Measurements from ENCODE around the gene IGSF22.
A peak's percentile ranks its signal among the peaks of the same experiment; 100 is the strongest.
"Not testable (repeated sequence)": the region's sequence is repeated elsewhere in the genome, so short reads cannot be mapped to it uniquely, and the experiment has no call there.

The IGSF22 gene

DNA sequence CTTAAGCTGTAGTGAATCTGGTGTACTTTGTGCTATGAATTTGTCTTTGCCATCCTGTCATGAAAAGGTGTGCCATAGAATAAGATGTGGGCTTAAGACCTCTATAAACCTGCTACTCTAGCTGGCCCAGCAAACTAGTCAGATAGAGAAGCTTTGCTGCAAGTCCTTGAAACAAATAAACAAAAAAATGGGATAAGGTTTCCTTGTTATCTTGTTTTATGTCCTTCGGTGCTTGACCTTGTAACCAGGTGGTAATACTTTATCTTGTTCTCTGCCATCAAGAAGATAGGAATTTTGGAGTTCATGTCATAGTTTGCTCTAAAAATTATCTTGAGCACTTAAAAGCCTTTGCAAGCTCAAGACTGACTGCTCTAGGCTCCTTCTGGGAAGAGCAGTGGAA lies 41.7 kb downstream of the IGSF22 start:
- H3K4me3 ChIP-seq (ENCODE audit: low read length): no peak overlapping the region
- DNase-seq (ENCODE audit: low read depth): no peak
- TF ChIP-seq, protein P1, sequence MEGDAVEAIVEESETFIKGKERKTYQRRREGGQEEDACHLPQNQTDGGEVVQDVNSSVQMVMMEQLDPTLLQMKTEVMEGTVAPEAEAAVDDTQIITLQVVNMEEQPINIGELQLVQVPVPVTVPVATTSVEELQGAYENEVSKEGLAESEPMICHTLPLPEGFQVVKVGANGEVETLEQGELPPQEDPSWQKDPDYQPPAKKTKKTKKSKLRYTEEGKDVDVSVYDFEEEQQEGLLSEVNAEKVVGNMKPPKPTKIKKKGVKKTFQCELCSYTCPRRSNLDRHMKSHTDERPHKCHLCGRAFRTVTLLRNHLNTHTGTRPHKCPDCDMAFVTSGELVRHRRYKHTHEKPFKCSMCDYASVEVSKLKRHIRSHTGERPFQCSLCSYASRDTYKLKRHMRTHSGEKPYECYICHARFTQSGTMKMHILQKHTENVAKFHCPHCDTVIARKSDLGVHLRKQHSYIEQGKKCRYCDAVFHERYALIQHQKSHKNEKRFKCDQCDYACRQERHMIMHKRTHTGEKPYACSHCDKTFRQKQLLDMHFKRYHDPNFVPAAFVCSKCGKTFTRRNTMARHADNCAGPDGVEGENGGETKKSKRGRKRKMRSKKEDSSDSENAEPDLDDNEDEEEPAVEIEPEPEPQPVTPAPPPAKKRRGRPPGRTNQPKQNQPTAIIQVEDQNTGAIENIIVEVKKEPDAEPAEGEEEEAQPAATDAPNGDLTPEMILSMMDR (IDR thresholded peaks at IDR 0.05; ENCODE audit: insufficient read depth, low read depth, low read length, missing control alignments): no peak

DNA sequence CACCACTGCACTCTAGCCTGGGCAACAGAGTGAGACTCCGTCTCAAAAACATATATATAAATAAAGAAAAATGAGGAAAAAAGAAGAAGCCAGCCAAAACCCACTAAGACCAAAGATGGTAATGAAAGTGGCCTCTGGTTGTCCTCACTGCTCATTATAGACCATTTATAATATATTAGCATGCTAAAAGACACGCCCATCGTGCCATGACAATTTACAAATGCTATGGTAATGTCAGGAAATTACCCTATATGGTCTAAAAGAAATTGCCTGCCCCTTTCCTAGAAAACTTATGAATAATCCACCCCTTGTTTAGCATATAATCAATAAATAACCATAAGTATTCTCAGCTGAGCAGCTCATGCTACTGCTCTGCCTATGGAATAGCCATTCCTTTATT lies 43.5 kb downstream of the IGSF22 start:
- TF ChIP-seq, protein P1 (IDR thresholded peaks at IDR 0.05; ENCODE audit: insufficient read depth, low read depth, low read length, missing control alignments): no peak
- H3K4me3 ChIP-seq (ENCODE audit: low read length): no peak overlapping the region

DNA sequence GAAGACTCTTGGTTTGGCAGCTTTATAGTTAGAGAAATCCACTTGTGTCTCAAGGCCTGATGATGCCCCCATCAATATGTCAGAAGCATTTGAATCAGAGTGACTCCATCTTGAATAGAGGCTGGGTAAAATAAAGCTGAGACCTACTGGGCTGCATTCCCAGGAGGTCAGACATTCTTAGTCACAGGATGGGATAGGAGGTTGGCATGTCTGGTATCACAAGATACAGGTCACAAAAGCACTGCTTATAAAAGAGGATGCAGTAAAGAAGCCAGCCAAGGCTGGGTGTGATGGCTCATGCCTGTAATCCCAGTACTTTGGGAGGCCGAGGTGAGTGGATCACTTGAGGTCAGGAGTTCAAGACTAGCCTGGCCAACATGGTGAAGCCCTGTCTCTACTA lies 44.0 kb downstream of the IGSF22 start:
- peak; percentile 52 for DNase-seq (ENCODE audit: low read depth)

More for the DNA sequence above, 43.5 kb downstream of the IGSF22 start:
- no peak for DNase-seq (ENCODE audit: low read depth)

DNA sequence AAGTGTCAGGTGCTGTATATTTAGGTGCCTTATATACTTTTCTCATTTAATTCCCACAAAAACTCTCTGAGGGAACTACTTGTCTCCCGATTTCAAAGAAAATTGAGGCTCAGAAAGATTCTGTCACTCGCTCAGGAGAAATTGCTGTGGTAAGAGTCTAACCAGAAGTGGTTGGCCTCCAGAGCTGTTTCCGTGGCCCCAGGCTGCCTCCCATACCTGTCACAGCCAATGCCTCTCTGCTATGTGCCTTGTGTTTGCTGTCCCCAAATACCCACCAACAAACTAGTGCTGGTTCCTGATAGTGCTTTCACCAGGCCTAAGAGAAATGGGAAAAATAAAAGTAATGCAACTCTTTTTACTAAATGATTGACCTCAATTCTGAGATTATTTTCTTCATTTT lies 48.4 kb downstream of the IGSF22 start:
- no peak for DNase-seq (ENCODE audit: low read depth)
- TF ChIP-seq, protein P1 (IDR thresholded peaks at IDR 0.05; ENCODE audit: insufficient read depth, low read depth, low read length, missing control alignments): no peak
- no peak overlapping the region for H3K4me3 ChIP-seq (ENCODE audit: low read length)

More for the DNA sequence above, 44.0 kb downstream of the IGSF22 start:
- H3K4me3 ChIP-seq (ENCODE audit: low read length): not testable (repeated sequence)

DNA sequence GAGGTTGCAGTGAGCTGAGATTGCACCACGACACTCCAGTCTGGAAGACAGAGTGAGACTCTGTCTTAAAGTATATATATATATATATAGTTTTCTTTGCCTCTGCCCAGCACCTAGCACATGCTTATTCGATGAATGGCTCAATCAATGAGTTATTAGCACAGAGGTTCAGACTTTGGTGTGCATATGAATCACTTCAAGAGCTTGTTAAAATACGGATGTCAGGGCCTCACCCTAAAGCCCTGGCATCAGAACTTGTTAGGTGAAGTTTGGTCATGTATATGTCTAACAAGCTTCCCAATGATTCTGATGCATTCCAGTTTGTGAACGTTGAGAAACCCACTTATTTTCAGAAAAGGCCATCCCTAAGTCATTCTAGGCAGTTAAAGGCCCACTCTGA lies 49.2 kb downstream of the IGSF22 start:
- TF ChIP-seq, protein P1 (IDR thresholded peaks at IDR 0.05; ENCODE audit: insufficient read depth, low read depth, low read length, missing control alignments): no peak
- DNase-seq (ENCODE audit: low read depth): peak; percentile 94
- no peak overlapping the region for H3K4me3 ChIP-seq (ENCODE audit: low read length)

DNA sequence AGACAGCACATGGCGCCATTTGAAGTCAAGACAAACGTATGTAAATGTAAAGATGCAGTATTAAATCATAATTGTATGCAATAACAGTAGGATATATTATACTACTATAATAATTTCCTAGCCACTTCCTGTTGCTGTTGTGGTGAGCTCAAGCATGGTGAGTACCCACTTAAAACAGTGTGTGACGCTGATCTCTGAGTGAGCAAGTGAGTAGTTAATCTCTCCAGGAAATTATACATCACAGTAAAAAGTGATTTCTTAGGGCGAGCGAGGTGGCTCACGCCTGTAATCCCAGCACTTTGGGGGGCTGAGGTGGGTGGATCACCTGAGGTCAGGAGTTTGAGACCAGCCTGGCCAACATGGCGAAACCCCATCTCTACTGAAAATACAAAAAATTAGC lies 53.8 kb downstream of the IGSF22 start:
- peak; percentile 50 for DNase-seq (ENCODE audit: low read depth)
- H3K4me3 ChIP-seq (ENCODE audit: low read length): not testable (repeated sequence)

DNA sequence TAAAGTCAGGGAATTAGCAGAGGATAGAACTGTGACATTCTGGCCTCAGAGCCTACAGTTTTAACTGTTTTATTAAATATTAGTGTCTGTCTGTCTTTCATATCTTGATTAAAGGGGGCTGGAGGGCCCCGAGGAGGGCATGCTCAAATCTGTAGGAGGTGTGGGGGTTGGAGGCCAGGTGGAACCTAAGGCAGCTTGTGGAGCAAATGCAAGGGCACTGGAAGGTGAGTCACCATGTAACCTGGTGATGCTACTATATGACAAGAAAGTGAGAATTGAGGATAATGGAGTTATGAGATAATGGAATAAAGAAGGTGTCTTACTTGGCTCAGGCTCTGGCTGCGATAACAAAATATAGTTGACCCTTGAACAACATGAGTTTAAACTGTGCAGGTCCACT lies 54.7 kb downstream of the IGSF22 start:
- peak; percentile 30 for DNase-seq (ENCODE audit: low read depth)
- no peak overlapping the region for H3K4me3 ChIP-seq (ENCODE audit: low read length)
- TF ChIP-seq, protein P1 (IDR thresholded peaks at IDR 0.05; ENCODE audit: insufficient read depth, low read depth, low read length, missing control alignments): no peak

DNA sequence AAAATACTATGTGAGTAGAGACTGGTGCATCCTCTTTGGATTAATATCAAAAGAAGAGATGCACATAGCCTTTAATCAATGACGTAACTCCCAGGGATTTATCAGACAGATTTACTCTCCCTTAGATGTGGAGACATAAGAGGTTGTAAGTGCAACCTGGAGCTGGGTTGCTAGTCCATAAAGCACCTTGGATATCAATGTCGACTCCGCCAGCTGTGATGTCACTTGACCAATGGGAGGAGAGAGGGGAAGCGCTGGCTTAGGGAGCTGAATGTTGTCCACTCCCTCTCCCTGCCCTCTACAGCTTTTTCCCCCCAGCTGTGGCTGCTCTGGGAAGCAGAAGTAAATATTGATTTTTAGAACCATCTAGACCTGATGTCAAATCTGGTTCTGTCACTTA lies 56.3 kb downstream of the IGSF22 start:
- no peak for DNase-seq (ENCODE audit: low read depth)
- TF ChIP-seq, protein P1 (IDR thresholded peaks at IDR 0.05; ENCODE audit: insufficient read depth, low read depth, low read length, missing control alignments): no peak
- no peak overlapping the region for H3K4me3 ChIP-seq (ENCODE audit: low read length)

All from epithelial cell of esophagus (primary cell).